NT2/D1 (cell line): Measurements from ENCODE around the gene TMEM121.
"Not testable (repeated sequence)": the region's sequence is repeated elsewhere in the genome, so short reads cannot be mapped to it uniquely, and the experiment has no call there.

Experiments used
- DNase-seq: peaks from one replicate; pipeline ENCODE4 v3.0.0-alpha.2; 2011; ENCODE audit warnings: low read depth, low spot score
- H3K27me3 ChIP-seq: 2 replicates; pipeline ENCODE4 v1.6.0; 2011; ENCODE audit warnings: mild to moderate bottlenecking; ENCODE audit not compliant: insufficient read length, insufficient read depth
- H3K36me3 ChIP-seq: 2 replicates; pipeline ENCODE4 v1.6.1; 2011; ENCODE audit warnings: mild to moderate bottlenecking, low read length, mixed read lengths; ENCODE audit not compliant: insufficient read depth, insufficient read length
- H3K4me1 ChIP-seq: 2 replicates; pipeline ENCODE4 v1.5.1; 2011; ENCODE audit not compliant: insufficient read depth, insufficient read length
- H3K4me3 ChIP-seq: 2 replicates; pipeline ENCODE4 v1.5.1; 2011; ENCODE audit warnings: low read depth; ENCODE audit not compliant: insufficient read length
- H3K9ac ChIP-seq: 2 replicates; pipeline ENCODE4 v1.6.0; 2011; ENCODE audit warnings: low read depth; ENCODE audit not compliant: insufficient read length
- H3K9me3 ChIP-seq: 2 replicates; pipeline ENCODE4 v1.5.1; 2011; ENCODE audit warnings: mild to moderate bottlenecking, low read length; ENCODE audit not compliant: insufficient read depth
- SUZ12 ChIP-seq: IDR thresholded peaks from 2 replicates; pipeline ENCODE4 v1.6.1; 2011; ENCODE audit not compliant: insufficient read length, insufficient read depth; ENCODE audit errors: extremely low read depth
- YY1 ChIP-seq: IDR thresholded peaks from 2 replicates; pipeline ENCODE4 v1.6.1; 2011; ENCODE audit not compliant: insufficient read length, insufficient read depth
- ZNF274 ChIP-seq: IDR thresholded peaks from 2 replicates; pipeline ENCODE4 v1.6.1; 2011; ENCODE audit warnings: mild to moderate bottlenecking, low read depth, low read length

Gene TMEM121

DNA sequence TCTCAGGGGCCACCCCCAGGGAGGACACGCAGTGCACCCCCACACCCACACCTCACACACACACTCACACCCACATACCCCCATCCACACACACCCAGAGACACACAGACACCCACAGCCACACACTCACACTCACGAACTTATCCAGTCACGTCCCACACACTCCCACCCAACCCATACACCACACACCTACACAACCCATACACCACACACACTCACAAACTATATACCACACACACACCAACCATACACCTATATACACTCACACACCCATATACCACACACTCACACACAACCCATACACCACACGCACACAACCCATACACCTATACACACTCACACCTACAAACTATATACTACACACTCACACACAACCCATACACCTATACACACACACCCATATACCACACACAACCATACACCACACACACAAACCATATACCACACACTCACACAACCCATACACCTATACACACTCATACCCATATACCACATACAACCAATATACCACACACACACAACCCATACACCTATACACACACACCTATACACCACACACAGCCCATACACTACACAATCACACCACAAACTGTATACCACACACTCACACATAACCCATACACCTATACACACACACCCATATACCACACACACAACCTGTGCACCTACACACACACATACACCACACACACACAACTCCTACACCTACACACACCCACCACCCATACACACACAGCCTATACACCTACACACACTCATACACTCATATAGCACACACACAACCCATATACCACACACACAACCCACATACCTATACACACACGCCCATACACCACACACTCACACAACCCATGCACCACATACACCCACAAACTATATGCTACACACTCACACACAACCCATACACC is 42.7 kb downstream of the TMEM121 start:
- Histone ChIP-seq H3K4me1 (no peaks in the 10 kb centered on the region), H3K9ac (no peak overlapping the region), H3K27me3 (no peaks in the 10 kb centered on the region), H3K9me3 (no peaks in the 10 kb centered on the region), H3K36me3 (no peaks in the 10 kb centered on the region), H3K4me3 (no peak overlapping the region)
- TF ChIP-seq YY1 (no peak), ZNF274 (no peak), SUZ12 (no peak)
- no peak for DNase-seq

DNA sequence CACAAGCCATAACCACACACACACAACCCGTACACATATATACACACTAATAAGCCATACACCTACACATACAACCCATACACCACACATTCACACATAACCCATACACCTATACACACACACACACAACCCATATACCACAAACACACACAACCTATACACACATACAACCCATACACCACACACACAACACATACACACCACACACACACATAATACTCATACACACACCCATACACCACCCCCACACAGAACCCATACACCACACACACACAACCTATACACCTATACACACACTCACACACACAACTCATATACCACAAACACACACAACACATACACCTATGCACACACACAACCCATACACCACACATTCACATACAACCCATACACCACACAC is 44.1 kb downstream of the TMEM121 start:
- Histone ChIP-seq H3K4me1 (no peaks in the 10 kb centered on the region), H3K4me3 (no peak overlapping the region), H3K9ac (no peak overlapping the region), H3K27me3 (no peaks in the 10 kb centered on the region), H3K9me3 (no peaks in the 10 kb centered on the region), H3K36me3 (no peaks in the 10 kb centered on the region)
- no peak for DNase-seq
- TF ChIP-seq ZNF274 (no peak), YY1 (no peak), SUZ12 (no peak)

- not testable (repeated sequence) for H3K4me3 ChIP-seq, H3K9me3 ChIP-seq, H3K9ac ChIP-seq, H3K4me1 ChIP-seq, H3K36me3 ChIP-seq, DNase-seq, H3K27me3 ChIP-seq
Measured at GRCh38 chr14:105571181-105571951, 45.0 kb downstream of the TMEM121 start.

- not testable (repeated sequence) for H3K9me3 ChIP-seq, H3K9ac ChIP-seq, H3K27me3 ChIP-seq, H3K4me3 ChIP-seq, H3K4me1 ChIP-seq, DNase-seq, H3K36me3 ChIP-seq
Measured at GRCh38 chr14:105572063-105572462, 45.7 kb downstream of the TMEM121 start.

GRCh38 chr14:105573841-105574240 is 47.5 kb downstream of the TMEM121 start:
- H3K36me3 ChIP-seq, H3K27me3 ChIP-seq, H3K9me3 ChIP-seq, H3K9ac ChIP-seq, DNase-seq, H3K4me1 ChIP-seq, H3K4me3 ChIP-seq: not testable (repeated sequence)

DNA sequence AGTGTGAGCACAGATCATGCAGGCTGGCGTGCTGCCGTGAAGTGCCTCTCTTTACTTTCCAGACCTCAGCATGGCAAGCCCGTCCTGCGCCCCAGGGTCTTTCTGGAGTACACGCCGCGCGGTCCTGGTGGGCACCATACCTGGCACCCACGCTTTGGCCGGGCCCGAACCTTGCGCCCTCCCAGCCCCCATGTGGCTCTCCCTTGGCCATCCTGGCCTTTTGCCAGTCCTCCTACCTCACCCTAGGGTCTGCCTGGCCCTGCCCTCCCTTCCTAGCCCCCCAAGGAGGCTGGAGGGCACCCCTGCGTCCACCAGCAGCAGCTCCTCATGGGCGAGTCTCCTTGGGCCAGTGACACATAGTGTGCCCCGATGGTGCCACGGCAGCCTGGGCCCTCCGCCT is 48.0 kb downstream of the TMEM121 start:
- H3K4me3 ChIP-seq, H3K9me3 ChIP-seq, H3K4me1 ChIP-seq, DNase-seq, H3K36me3 ChIP-seq, H3K27me3 ChIP-seq, H3K9ac ChIP-seq: not testable (repeated sequence)

GRCh38 chr14:105575016-105575700 is 48.8 kb downstream of the TMEM121 start:
- not testable (repeated sequence) for H3K9me3 ChIP-seq, H3K4me1 ChIP-seq, H3K9ac ChIP-seq, H3K36me3 ChIP-seq, H3K27me3 ChIP-seq, H3K4me3 ChIP-seq, DNase-seq
